HG02973 (cell line): ENCODE results near the gene PCP4.
"Not testable (repeated sequence)": the region's sequence is repeated elsewhere in the genome, so short reads cannot be mapped to it uniquely, and the experiment has no call there.

Experiments
- ATAC-seq: cut with Tn5 transposase; IDR thresholded peaks from one replicate; pipeline ENCODE4 v1.9.1; 2021; ENCODE audit warnings: moderate library complexity; ENCODE audit not compliant: unreplicated experiment

The PCP4 gene

DNA sequence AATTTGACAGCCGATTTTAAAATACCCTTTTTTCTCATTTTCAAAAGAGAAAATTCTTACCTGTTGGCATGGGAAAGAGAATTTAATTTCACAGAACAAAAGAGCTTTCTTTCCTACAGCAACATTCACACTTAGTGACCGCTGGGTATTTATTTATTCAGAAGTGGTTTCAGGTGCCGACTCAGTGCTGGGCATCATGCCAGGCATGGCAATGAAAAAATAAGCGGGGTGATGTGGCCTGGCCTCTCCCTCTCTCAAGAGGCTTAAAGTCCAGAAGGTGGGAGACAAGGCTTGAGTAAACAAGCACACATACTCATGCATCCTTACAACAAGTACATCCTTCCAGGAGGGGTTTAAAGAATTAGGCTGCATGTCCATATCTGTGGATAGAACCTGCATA is 4.1 kb upstream of the PCP4 start:
- ATAC-seq, result no peak

DNA sequence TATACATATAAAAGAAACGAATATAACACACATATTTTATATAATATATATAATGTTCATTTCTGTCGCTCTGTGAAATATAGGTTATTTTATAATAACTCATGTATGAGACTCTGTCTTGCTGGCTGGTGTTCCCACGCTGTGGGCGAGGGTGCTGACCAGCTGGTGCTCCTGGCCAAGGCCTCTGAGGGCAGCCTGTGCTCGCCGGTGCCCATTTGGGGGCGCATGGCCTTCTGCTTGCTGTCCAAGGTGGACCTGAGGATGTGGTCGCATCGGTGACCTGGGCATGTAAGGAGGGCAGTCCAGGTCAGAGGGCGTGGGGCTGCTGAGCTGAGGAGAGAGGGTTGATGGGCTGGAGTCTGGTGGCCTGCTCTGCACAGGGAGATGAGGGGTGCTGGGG is 1.1 kb upstream of the PCP4 start:
- ATAC-seq, result no peak

DNA sequence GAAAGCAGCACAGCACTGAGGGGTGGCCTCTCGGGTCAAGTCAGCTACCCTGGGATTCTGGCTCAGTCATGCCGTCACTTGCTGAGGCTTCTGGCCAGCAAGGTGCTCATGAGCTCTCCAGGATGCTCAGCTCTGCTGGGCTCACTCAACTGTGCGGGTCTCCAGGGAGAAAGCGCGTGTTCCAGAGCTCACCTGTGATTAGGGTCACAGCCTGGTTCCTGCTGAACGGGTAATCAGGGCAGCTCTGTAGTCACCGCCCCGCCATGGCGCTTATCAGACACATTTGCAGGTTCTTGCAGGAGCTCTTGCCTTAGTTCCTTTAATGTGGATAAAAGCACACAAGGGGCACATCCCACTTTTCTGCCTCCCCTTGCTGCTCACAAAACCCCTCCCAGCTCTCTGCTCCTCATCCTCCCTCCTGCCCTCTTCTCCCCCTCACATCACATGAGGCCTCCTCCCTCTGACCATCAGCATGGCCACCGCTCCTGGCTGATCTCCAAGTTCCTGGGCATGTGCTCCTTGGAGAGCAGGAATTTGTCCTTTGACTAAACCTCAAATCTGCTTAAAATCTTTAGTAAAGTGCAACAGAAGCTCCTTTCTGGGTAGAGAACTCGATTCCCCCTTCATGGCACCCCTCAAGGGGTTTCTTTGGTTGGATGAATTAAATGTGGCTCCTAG is 2.0 kb downstream of the PCP4 start:
- no peak for ATAC-seq

DNA sequence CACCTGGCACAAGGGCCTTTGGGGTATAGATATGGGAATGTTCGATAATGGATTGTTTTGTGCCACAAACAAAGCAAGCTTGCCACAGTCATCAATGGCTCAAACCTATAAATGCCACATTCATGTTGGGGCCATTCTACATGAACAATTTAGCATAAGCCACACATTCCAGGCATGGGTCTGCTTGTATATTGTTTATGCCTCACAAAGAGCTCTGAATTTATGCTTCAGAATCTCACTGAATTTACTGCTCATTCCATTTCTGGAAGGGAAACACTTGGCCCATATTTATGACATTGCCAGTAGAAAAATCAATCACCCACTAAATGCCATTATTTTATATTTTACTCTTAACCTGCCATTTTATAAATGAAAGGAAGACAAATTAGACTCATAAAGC is 6.4 kb downstream of the PCP4 start:
- ATAC-seq, result no peak

DNA sequence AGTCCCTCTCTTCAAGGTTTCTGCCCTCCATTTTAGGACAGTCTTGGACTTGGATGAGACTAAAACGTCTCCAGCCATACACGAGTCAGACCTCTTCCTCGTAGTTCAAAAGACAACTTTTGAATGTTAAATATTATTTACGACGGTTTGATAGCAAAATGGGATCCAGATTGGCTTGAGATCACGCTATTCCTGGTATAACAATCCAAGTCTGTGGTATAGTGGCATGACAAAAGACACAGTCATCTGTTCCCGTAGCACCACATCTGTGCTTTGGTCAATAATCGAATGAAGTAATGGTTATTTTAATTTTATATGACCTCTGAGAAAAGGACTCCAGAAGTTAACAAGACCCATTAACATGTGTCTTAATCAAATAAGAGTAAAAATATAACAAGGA is 7.0 kb downstream of the PCP4 start:
- no peak for ATAC-seq

DNA sequence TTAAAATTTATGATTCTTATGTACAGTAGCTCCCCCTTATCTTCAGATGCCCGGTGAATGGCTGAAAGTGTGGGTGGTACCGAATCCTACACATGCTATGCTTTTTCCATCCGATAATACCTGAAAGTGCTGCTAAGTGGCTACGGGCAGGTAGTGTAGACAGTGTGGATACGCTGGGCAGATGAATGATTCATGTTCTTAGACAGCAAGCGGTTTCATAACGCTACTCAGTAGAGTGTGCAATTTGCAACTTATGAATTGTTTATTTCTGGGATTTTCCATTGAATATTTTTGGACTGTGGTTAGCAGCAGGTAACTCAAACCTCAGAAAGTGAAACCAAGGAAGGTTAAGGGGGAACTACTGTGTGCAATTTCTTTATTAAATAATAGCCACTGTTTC is 7.5 kb downstream of the PCP4 start:
- no peak for ATAC-seq

DNA sequence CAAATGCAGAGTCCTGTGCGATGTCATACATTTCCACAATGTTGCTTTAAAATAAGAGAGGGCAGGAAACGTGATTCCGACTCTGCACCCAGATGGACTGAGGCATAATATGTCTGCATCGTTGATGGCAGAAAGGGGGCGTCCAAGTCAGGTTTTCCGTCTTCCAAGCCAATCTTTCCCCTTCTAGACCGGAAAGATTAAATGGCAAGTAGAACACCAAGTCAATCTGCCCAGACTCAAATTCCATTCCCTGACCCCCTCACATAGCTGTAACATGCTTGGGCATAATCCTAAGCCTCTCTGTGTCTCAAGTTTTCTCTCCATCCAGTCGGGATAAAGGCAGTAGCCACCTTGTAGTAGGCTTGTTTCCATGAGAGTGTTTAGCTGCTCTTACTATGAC is 14.4 kb downstream of the PCP4 start:
- no peak for ATAC-seq

DNA sequence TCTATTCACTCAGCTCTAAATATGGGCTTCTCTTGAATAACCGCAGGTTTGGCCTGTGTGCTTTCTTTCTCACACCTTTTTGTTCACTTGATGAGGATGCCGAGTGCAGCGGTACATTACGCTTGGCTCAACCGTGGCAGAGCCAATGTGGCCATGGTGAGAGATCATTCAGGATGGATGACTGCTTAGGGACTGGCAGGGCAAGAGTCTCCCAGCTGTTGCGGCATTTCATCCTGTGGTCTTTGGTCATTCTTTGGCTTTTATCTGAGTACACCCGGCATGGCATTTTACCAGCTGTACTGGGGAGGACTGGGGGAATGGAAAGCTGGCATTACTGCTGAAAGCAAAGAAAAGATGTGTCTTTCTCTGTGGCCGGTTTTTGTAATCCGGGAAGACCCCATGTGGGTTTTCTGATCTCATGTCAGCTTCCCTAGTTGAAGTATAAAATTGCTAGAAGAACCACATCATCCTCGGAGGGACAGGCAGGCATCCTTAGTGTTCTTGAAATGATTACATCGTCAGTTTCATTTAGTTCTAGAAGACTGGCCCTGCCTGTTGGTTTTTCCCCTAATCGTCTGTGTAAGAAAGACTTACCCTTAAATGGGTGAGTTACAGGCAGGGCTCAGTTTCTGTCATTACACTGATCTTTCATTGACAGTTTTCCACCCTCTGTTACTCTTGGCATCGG is 15.1 kb downstream of the PCP4 start:
- ATAC-seq, result no peak

DNA sequence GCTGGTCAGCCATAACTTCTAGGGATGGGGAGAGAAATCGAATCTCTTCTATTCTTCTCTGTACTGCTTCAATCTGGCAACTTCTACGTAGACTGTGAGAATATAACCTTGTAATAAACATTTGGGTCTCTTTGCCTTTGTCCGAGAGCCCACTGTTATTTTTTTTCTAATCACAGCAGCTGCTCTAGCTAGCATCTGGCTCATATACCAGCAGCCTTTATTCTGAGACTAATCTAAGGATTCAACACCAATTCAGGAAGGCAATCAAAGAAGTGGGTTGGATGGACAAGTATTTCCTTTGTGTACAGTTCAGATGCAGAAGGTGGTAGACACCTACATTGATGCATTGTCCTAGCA is 15.6 kb downstream of the PCP4 start:
- ATAC-seq, result no peak

DNA sequence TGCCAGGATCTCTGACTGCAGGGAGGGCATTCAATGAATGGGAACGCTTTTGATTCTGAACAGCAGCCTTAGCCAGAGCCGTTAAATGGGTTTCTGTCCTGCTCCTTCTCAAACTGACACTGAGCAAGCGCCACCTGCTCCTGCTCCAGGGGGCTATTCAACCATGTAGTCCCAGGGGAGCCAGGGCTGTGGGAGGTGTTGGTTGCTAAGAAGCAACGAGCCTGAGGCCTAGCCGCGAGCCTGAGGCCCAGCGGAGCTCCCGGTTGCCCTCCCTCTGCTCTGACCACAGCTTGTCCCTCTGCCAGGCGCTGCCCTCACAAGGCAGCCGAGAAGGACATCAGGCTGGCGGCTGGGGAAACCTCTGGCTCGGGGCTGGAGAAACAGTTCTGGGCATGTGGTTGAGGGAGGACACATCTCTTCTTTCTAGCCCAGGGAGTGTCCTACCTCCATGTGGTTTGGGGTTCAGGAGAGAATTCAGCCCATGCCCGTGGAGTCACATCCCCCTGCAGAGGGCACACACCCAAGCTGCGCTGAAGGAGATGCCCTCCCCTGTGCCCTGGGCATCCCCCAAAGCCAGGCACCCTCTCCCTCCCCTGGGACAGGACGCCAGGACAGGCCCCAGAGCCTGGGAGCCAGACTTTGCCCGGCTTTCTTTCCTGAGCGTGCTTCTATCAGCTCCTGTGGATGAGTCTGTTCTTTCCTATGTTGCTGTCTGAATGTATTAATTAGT is 18.0 kb downstream of the PCP4 start:
- ATAC-seq, result no peak

DNA sequence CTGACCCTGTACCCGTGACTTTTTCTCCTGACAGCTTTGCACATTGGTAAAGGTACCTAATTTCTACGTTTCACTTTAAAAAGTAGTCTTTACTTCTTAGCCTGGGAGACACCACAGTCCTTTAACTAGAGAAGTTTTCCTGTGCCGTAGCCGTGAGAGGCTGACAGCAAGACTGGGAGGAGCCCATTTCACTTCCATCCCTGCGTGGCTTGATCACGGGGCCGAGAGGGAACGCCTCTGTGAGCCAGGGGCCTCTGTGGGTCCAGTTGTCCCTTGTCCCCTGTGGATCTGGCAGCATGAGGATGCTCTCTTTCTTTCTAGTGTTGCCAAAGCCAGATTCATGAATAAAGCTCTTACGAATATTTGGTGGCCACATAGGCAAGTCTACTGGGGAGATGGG is 21.6 kb downstream of the PCP4 start:
- ATAC-seq, result no peak

DNA sequence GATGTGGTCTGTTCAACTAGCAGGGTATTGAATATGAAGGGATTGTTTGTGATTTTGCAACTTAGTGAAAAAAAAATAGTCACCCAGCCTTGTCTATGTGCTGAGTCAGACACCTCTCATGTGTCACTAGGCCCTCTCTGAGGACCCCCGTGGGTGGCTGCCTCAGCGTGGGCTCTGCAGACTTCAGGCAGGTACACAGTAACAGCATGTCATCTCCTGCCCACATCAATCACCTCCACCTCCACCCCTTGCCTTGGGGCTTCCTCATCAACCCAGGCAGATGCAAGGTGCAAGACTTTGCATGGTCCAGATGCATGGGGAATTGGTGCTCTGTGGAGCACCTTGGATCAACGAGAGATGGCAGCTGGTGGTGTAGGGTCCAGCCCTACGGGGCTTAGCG is 23.9 kb downstream of the PCP4 start:
- ATAC-seq, result no peak

DNA sequence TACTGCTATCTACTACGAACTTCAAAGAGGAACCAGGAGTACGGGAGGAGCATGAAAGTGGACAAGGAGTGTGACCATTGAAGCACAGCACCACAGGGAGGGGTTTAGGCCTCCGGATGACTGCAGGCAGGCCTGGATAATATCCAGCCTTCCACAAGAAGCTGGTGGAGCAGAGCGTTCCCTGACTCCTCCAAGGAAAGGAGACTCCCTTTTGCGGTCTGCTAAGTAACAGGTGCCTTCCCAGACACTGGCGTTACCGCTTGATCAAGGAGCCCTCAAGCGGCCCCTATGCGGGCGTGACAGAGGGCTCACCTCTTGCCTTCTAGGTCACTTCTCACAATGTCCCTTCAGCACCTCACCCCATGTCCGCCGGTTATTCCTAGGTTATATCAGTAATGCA is 24.6 kb downstream of the PCP4 start:
- ATAC-seq, result not testable (repeated sequence)

DNA sequence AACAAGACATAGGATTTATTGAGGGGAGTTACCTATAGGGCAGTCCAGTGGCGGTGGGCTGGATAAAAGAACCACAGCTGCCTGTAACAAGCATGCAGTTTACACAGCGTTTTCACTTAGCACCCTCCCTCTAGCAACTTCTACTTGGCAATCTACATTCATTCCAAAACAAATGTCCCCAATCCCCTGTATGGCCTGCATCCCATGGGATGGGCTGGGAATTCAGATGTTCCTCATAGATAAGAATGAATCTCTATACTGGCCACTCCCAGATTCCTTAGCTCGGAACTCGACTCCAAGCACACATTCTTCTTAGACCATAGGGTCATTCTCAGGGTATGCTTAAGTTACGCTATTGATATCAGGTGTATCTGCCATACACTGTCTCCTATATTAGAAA is 33.3 kb downstream of the PCP4 start:
- no peak for ATAC-seq

DNA sequence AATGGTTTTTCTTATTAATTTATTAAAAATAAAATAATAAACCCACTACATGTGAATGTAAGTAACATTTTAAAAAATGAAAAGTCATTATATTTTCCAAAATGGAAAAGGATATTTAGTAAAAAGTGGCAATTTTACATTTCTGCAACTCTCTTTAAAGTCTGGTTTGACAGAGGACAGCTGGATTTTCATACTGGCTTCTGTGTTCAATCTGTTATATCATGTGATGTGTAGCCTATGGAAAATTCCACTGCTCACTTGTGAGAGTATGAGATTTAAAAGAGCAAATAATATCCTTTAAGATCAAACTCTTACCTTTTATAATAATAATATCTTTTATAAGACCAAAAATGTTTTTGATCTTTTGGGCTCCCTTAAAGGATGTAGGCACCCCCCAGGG is 33.7 kb downstream of the PCP4 start:
- ATAC-seq, result no peak

DNA sequence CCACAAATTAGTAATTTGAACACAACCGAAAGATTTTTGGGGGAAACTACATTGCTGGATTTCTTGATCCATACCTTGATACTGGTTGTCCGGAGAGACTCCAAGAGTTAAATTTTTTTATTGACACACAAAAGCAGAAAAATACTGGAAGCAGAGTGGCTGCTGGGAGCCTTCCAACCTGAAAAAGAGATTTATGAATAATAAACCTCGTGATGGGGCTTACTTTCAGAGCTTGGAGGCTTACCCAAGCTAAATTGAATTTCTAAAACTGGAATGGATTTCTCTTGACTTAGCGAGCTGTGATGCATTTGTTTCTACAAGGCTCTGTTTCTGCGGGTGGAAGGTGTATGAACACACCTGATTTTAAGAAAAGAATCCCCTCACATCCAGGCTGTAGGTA is 35.7 kb downstream of the PCP4 start:
- no peak for ATAC-seq

DNA sequence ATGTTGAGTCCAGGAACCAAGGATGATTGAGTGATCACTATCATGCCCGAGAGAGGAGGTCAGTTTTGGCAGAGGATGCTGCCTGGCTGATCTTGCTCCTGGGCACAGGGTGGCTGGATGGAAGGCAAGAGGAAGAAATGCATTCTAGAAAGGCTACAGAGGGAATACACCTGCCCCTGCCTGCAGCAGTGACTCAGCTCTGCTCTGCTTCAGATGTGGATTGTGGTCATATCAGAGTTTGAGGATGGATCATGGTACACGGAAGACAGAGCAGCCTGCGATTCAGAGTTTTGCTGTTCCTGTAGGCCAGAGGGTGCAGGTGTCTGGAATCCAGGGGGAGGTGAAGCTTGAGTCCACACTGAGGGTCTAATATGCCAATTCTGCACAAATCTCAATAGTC is 37.2 kb downstream of the PCP4 start:
- ATAC-seq, result no peak

DNA sequence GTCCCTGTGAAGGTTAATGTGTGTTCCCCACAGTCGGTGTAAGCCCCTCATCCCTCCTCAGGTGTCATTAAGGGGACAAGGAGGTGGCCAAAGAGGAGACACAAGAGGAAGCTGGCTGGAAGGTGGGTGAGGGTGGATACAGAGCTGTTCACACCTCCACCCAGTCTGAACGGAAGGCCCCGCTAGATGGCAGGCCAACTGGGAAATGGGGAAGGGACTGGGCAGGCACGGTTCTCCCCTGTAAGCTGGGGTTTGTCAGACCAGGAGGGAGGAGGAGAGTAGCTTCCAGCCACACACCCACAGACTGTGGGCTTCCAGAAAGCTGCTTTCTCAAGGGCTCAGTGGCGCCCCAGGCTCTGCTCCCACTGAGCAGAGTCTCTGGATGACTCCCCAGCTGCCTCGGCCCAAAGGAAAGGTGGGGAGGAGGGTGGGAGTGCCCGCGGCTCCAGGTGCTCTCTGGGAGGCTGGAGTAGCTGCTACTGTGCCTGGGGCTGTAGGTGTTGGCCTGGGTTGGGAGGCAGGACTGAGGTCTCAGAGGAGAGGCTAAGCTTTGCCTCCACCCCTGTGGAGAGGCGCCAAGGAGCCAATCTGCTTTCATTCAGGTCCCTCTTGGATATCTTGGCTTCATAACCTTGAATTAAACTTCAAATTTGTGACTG is 41.2 kb downstream of the PCP4 start:
- ATAC-seq, result no peak

DNA sequence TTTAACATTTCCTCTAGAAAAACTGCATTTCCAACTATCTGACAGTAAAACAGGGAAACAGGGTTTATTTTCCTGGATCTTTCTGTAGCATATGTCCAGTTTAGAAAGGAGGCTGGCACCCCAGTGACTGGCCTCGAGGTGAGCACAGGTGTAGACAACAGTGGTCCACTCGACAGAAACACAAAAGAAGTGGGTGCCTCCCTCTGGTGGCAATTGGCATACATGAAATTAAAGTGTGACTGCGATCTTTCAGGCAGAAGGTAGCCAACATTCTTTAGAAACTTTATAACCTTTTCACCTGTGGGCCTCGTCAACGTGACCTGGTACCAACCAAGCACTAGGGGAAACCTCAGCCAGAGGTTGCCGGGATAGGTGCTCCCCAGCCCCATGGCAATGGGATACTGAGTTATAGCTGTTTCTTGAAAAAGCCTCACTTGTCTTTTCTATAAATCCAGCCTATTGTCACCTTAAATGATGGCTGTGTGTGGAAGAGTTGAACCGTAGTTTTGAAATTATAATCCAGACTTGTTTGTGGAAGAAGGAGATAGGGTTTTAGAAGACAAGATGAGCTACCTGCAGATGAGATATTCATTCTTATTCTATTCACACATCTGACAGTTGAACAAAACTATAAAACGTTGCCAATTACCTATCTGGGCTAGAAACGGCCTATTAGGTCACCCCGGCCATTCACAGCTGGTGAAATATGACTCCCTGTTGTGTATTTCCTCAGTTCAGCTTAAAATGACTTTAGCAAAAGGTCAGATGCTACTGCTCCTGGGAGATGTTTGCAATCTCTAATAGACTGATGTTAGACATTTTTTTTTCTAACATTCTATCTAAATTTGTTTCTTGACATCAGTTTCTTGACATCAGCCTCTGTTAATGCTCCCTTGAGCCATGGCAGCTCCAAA is 44.3 kb downstream of the PCP4 start:
- no peak for ATAC-seq

DNA sequence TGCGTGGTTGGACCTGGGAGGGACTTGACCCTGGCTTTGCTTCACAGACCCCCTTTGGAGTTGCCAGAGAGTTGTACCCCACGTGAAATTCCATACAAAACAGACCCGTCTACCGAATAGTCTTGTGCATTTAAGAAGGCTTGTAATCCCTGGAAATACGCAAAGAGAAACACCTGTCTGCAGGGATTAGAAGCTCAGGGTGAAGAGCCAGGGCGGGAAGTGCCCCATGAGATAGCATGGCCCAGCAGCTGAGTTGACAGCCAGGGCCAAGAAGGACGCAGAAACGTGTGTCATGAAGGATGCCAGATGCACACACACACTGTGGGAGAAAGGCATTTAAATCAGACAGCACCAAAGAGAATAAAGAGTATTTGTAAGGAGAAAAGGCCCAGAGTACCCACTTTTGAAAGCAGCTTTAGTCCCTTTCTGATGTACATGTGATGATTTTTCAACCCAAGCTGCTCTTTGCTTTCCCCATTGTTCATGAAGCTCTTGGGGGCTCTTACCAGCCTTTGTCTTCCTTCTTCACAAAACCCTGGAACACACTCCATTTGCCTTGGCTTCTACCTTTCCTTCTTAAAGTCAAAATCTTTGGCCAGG is 46.6 kb downstream of the PCP4 start:
- ATAC-seq, result no peak
